A549 (cell line): ENCODE data around the gene PMIS2. TPM values are rescaled to one million over a fixed set of nuclear protein-coding genes. Genes with fewer than 3 reads are reported as not detected.
"Not testable (repeated sequence)": the region's sequence is repeated elsewhere in the genome, so short reads cannot be mapped to it uniquely, and the experiment has no call there.

ENCODE experiments used
- ATAC-seq, 2 experiments: fragments of 200-7000 bp in 1 of 2; fragments of >200 bp in 1 of 2; cut with Nextera tagmentation in 1 of 2; cut with Tn5 transposase in 1 of 2; 3 replicates each; pipeline versions ENCODE4 v1.8.0 to v1.9.1; 2018 to 2020; ENCODE audit warnings: mild to moderate bottlenecking in 1 of 2, moderate library complexity in 1 of 2
- CTCF ChIA-PET: fragments of 300-600 bp; sonication (Branson Sonifier 250); formaldehyde crosslinking; extraction: SDS; loops from one replicate; lab custom pipeline; 2021; ENCODE audit warnings: antibody characterized with exemption, inconsistent platforms; lab: Yijun Ruan, JAX
- POLR2A ChIA-PET: fragments of 350-600 bp; formaldehyde crosslinking; extraction: SDS; loops from one replicate; lab custom pipeline; 2021; ENCODE audit warnings: antibody characterized with exemption, inconsistent platforms; lab: Yijun Ruan, JAX
- DNase-seq, 2 experiments: peaks; one replicate each; pipeline versions ENCODE4 v3.0.0 to v3.0.0-alpha.2; 2011 to 2016; ENCODE audit warnings: low read depth in 1 of 2, low spot score in 1 of 2
- FAIRE-seq: peaks from 2 replicates; lab custom pipeline; 2011; peaks lifted over from hg19 to GRCh38; lab: Jason Lieb, UNC
- H3K27ac ChIP-seq, 2 experiments: fragments of >200 bp; sonication (Bioruptor Twin); formaldehyde crosslinking; 3 replicates each; pipeline ENCODE4 v1.5.1; 2016 to 2017
- H3K4me1 ChIP-seq: fragments of >200 bp; sonication (Bioruptor Twin); formaldehyde crosslinking; 3 replicates; pipeline ENCODE4 v1.6.1; 2016
- H3K4me2 ChIP-seq: fragments of >200 bp; sonication (Bioruptor Twin); formaldehyde crosslinking; 3 replicates; pipeline ENCODE4 v1.6.1; 2016
- H3K4me3 ChIP-seq: fragments of >200 bp; sonication (Bioruptor Twin); formaldehyde crosslinking; 3 replicates; pipeline ENCODE4 v1.5.1; 2016
- H3K9me3 ChIP-seq: fragments of >200 bp; sonication (Bioruptor Twin); formaldehyde crosslinking; 3 replicates; pipeline ENCODE4 v1.6.1; 2016
- CHD4 ChIP-seq: fragments of 200-600 bp; sonication (generic); IDR thresholded peaks from 2 replicates; pipeline ENCODE4 v1.6.1; 2016; ENCODE audit warnings: antibody characterized with exemption, mild to moderate bottlenecking, borderline replicate concordance
- ESRRA ChIP-seq: fragments of 150-350 bp; IDR thresholded peaks from 2 replicates; pipeline ENCODE4 v1.6.1; 2014; ENCODE audit warnings: mild to moderate bottlenecking, low read length, borderline replicate concordance
- HOXB13 ChIP-seq: fragments of 250-450 bp; sonication (Bioruptor Pico); IDR thresholded peaks from 2 replicates; pipeline ENCODE4 v1.5.0; 2020; ENCODE audit warnings: low read depth, mild to moderate bottlenecking, moderate library complexity
- JUNB ChIP-seq: fragments of >200 bp; sonication (Bioruptor Twin); formaldehyde crosslinking; IDR thresholded peaks from 2 replicates; pipeline ENCODE4 v1.6.1; 2016
- KDM5A ChIP-seq: fragments of 200-600 bp; sonication (generic); IDR thresholded peaks from 2 replicates; pipeline ENCODE4 v1.6.1; 2016; ENCODE audit warnings: antibody characterized with exemption, mild to moderate bottlenecking
- NR3C1 ChIP-seq: fragments of >200 bp; sonication (Bioruptor Twin); formaldehyde crosslinking; IDR thresholded peaks from 3 replicates; pipeline ENCODE4 v1.6.1; 2017
- POLR2A ChIP-seq: IDR thresholded peaks from 2 replicates; pipeline ENCODE4 v1.6.1; 2012; ENCODE audit warnings: mild to moderate bottlenecking, low read length
- POLR2AphosphoS2 ChIP-seq: conservative IDR thresholded peaks from 2 replicates; pipeline ENCODE4 v1.6.1; 2012; ENCODE audit warnings: low read length, improper control_type of control experiment, inconsistent platforms
- RAD21 ChIP-seq, 2 experiments: fragments of >200 bp in 1 of 2; sonication (Bioruptor Twin) in 1 of 2; formaldehyde crosslinking in 1 of 2; IDR thresholded peaks in 1 of 2; conservative IDR thresholded peaks in 1 of 2; 2 replicates in 1 of 2; 3 replicates in 1 of 2; pipeline ENCODE4 v1.6.1; 2012 to 2018; ENCODE audit warnings: inconsistent platforms in 1 of 2
- RCOR1 ChIP-seq: fragments of 150-350 bp; IDR thresholded peaks from 2 replicates; pipeline ENCODE4 v1.6.1; 2014; ENCODE audit warnings: antibody characterized with exemption, low read length, low read depth
- RNF2 ChIP-seq: fragments of 200-600 bp; sonication (generic); IDR thresholded peaks from 2 replicates; pipeline ENCODE4 v1.6.1; 2016; ENCODE audit warnings: low read depth, mild to moderate bottlenecking, antibody characterized with exemption, moderate library complexity, borderline replicate concordance
- SMC3 ChIP-seq: fragments of >200 bp; sonication (Bioruptor Twin); formaldehyde crosslinking; IDR thresholded peaks from 3 replicates; pipeline ENCODE4 v1.6.1; 2018; ENCODE audit warnings: inconsistent platforms
- TFCP2L1 ChIP-seq: fragments of 250-450 bp; sonication (Bioruptor Pico); IDR thresholded peaks from 2 replicates; pipeline ENCODE4 v1.5.0; 2021; ENCODE audit warnings: mild to moderate bottlenecking
- ZFP36 ChIP-seq: fragments of 450-650 bp; IDR thresholded peaks from 2 replicates; pipeline ENCODE4 v1.6.1; 2014; ENCODE audit warnings: borderline replicate concordance; ENCODE audit not compliant: partially characterized antibody
- ZSCAN20 ChIP-seq: fragments of 250-450 bp; sonication (Bioruptor Pico); IDR thresholded peaks from 2 replicates; pipeline ENCODE4 v1.8.0; 2022; ENCODE audit warnings: mild to moderate bottlenecking, moderate library complexity
- WGBS: methylation state at CpG from one replicate; pipeline ENCODE4 v1.1.6; 2017; ENCODE audit errors: missing lambda C conversion rate; 5-methylcytosine and 5-hydroxymethylcytosine counted together
- polyA plus RNA-seq, 4 experiments: library from polyadenylated mRNA; depleted of rRNA in 3 of 4; stranded (reverse); fragments of >200 nt; fragmentation: RNase III in 1 of 4; extraction: RNeasy Plus Mini Kit Qiagen cat#74134 plus additional on column Dnase treatment in 1 of 4; gene quantifications; 2 replicates in 3 of 4; 3 replicates in 1 of 4; pipeline ENCODE4 v1.2.3, GENCODE V29; 2011 to 2017
- TF ChIP-seq, protein P1 (sequence below): fragments of >200 bp; sonication (Bioruptor Twin); formaldehyde crosslinking; IDR thresholded peaks from 3 replicates; pipeline ENCODE4 v1.6.1; 2016
- TF ChIP-seq, protein P2 (sequence below): IDR thresholded peaks from 2 replicates; pipeline ENCODE4 v1.6.1; 2012
- TF ChIP-seq, protein P3 (sequence below): IDR thresholded peaks from 2 replicates; pipeline ENCODE4 v1.6.1; 2012; ENCODE audit warnings: low read depth, borderline replicate concordance
- TF ChIP-seq, protein P4 (sequence below): fragments of >200 bp; sonication (Bioruptor Twin); formaldehyde crosslinking; IDR thresholded peaks from 3 replicates; pipeline ENCODE4 v1.5.1; 2016

The PMIS2 gene
- polyA plus RNA-seq, 2 of the 4 experiments (the other 2 are of a cell fraction): not detected

DNA sequence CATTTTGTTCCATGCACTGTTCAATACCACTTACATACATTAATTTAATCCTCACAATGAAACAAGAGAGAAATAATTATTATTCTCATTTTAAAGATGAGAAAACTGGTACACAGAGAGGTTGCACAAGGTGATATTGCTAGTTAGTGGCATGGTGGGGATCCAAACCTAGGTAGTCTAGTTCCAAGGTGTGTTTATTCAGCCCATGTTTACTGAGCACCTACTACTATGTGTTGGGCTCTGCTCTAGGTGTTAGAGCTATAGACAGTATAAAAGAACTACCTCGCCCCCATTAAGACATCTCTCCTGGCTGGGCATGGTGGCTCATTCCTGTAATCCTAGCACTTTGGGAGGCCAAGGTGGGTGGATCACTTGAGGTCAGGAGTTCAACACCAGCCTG, 3.2 kb upstream of the PMIS2 start:
- FAIRE-seq (peak; percentile 28), DNase-seq (no peak), ATAC-seq (no peak)
- no peak overlapping the region for H3K4me2 ChIP-seq
- WGBS: 0% methylated on average over 1 of the region's 1 CpG
- TF ChIP-seq RNF2 (no peak), RCOR1 (no peak), POLR2A (no peak), NR3C1 (no peak), KDM5A (no peak), POLR2AphosphoS2 (no peak)
- H3K27ac ChIP-seq: no peak overlapping the region
- no peaks in the 10 kb centered on the region for H3K4me1 ChIP-seq
- peaks cover 40% of the 10 kb centered on the region for H3K9me3 ChIP-seq
- H3K4me3 ChIP-seq: no peak overlapping the region
- POLR2A ChIA-PET: no interaction called here
- CTCF ChIA-PET: interaction anchor here (1.5 to 2.2 kb wide), 3 partner anchors 9 to 27 kb away, joined by 3 to 10 read pairs (median 8); no protein-coding TSS in a partner anchor

DNA sequence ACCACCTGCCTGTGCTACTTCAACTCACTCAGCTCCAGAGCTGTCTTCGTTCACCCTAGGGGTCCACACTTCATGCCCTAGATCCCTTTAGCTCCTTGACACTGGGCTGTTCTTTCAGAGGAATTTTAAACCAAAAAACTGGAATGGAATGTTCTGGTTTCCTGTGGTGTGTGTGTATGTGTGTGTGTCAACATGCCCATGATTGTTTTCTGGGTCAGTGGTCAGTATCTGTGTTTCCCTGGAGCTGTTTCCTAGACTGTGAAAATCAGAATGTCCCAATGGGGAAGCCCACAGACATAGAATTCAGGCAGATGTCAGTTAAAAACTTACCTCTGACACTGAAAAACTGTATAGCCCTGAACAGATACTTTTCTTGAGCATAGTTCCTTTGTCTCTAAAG, 1.3 kb downstream of the PMIS2 start:
- 4% methylated on average over 1 of the region's 1 CpG for WGBS
- H3K4me1 ChIP-seq: no peaks in the 10 kb centered on the region
- no peak for ATAC-seq
- ChIA-PET POLR2A (no interaction called here), CTCF (interaction anchor here (0.9 to 6.1 kb wide), 5 partner anchors 8 to 92 kb away, joined by 3 to 26 read pairs (median 11); no protein-coding TSS in a partner anchor)
- TF ChIP-seq, protein P1, sequence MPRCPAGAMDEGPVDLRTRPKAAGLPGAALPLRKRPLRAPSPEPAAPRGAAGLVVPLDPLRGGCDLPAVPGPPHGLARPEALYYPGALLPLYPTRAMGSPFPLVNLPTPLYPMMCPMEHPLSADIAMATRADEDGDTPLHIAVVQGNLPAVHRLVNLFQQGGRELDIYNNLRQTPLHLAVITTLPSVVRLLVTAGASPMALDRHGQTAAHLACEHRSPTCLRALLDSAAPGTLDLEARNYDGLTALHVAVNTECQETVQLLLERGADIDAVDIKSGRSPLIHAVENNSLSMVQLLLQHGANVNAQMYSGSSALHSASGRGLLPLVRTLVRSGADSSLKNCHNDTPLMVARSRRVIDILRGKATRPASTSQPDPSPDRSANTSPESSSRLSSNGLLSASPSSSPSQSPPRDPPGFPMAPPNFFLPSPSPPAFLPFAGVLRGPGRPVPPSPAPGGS: no peak
- no peak for TF ChIP-seq JUNB
- no peak for TF ChIP-seq CHD4
- TF ChIP-seq, protein P2, sequence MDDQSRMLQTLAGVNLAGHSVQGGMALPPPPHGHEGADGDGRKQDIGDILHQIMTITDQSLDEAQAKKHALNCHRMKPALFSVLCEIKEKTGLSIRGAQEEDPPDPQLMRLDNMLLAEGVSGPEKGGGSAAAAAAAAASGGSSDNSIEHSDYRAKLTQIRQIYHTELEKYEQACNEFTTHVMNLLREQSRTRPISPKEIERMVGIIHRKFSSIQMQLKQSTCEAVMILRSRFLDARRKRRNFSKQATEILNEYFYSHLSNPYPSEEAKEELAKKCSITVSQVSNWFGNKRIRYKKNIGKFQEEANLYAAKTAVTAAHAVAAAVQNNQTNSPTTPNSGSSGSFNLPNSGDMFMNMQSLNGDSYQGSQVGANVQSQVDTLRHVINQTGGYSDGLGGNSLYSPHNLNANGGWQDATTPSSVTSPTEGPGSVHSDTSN: no peak
- TF ChIP-seq, protein P3, sequence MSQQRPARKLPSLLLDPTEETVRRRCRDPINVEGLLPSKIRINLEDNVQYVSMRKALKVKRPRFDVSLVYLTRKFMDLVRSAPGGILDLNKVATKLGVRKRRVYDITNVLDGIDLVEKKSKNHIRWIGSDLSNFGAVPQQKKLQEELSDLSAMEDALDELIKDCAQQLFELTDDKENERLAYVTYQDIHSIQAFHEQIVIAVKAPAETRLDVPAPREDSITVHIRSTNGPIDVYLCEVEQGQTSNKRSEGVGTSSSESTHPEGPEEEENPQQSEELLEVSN: no peak
- TF ChIP-seq HOXB13 (CRISPR knock-in tag): no peak
- no peak for TF ChIP-seq POLR2A
- TF ChIP-seq ESRRA: no peak
- no peak for TF ChIP-seq ZSCAN20 (CRISPR knock-in tag)
- no peak for TF ChIP-seq ZFP36
- TF ChIP-seq TFCP2L1 (CRISPR knock-in tag): no peak
- no peak for TF ChIP-seq RNF2
- DNase-seq: no peak
- no peak overlapping the region for H3K27ac ChIP-seq
- H3K4me2 ChIP-seq: no peak overlapping the region
- H3K4me3 ChIP-seq: no peak overlapping the region
- peak; percentile 84 for FAIRE-seq
- H3K9me3 ChIP-seq: peaks cover 13% of the 10 kb centered on the region; the same call in 1 of the 3 replicates

DNA sequence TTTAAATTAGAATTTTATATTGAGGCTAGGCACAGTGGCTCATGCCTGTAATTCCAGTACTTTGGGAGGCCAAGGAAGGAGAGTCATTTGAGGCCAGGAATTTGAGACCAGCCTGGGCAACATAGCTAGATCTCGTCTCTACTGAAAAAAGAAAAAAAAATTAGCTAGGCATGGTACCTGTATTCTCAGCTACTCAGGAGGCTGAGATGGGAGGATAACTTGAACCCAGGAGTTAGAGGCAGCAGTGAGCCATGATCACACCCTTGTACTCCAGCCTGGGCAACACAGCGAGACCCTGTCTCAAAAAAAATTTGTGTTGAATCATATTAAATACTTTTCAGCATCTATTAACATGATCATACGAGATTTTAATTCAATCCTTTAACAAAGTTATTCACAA, 4.9 kb downstream of the PMIS2 start:
- DNase-seq: no peak
- H3K4me3 ChIP-seq: no peak overlapping the region
- H3K9me3 ChIP-seq: 0 out of 3 replicates have a peak, but pooled peaks cover 2% of the 10 kb centered on the region
- TF ChIP-seq NR3C1 (no peak), ESRRA (no peak)
- TF ChIP-seq, all 56 proteins: peak for 0
- no peak overlapping the region for H3K4me2 ChIP-seq
- POLR2A ChIA-PET: interaction anchor here (0.6 kb wide), 1 partner anchor 253 kb away, joined by 7 read pairs; no protein-coding TSS in a partner anchor
- 39% methylated on average over 3 of the region's 3 CpGs for WGBS
- H3K4me1 ChIP-seq: no peaks in the 10 kb centered on the region
- FAIRE-seq (peak; percentile 49), ATAC-seq (no peak)
- CTCF ChIA-PET: interaction anchor here (0.7 to 2.1 kb wide), 6 partner anchors 8 to 80 kb away, joined by 3 to 14 read pairs (median 4); no protein-coding TSS in a partner anchor
- no peak overlapping the region for H3K27ac ChIP-seq

DNA sequence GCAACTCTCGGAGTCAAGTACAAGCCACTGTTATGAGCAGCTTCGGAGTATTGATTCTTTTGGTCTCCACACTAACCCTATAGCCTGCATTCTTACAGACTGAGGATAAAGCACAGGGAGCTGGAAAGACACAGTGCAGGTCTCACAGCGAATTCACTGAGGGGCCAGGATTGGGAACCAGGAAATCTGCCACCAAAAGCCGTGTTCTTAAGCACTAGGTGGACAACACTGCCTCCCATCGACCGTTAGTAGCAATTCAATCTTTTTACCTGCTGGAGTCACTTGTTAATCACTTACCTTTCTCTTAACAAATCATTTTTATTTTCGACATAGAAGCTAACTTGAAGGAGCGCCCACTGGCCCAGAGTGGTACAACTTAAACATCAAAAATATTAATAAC, 6.3 kb downstream of the PMIS2 start:
- no peak overlapping the region for H3K4me3 ChIP-seq
- peak; percentile 62 to 82 for DNase-seq
- ChIA-PET CTCF (interaction anchor here (0.6 to 2.1 kb wide), 16 partner anchors 10 to 591 kb away, joined by 3 to 14 read pairs (median 4); partner anchors contain the start of gene HAUS5), POLR2A (no interaction called here)
- H3K4me1 ChIP-seq: no peaks in the 10 kb centered on the region
- no peak overlapping the region for H3K27ac ChIP-seq
- H3K4me2 ChIP-seq: no peak overlapping the region
- 37% methylated on average over 8 of the region's 8 CpGs for WGBS
- FAIRE-seq: peak; percentile 98
- no peak; a peak in 1 of 6 replicates for ATAC-seq
- TF ChIP-seq RAD21 (conservative IDR thresholded peaks at IDR 0.05 in 1 of 2, IDR thresholded peaks at IDR 0.05 in 1 of 2) (peak; percentile 51 to 61), SMC3 (0 out of 3 replicates have a peak, but pooled peaks have one; percentile 21), POLR2A (no peak)
- TF ChIP-seq, protein P4, sequence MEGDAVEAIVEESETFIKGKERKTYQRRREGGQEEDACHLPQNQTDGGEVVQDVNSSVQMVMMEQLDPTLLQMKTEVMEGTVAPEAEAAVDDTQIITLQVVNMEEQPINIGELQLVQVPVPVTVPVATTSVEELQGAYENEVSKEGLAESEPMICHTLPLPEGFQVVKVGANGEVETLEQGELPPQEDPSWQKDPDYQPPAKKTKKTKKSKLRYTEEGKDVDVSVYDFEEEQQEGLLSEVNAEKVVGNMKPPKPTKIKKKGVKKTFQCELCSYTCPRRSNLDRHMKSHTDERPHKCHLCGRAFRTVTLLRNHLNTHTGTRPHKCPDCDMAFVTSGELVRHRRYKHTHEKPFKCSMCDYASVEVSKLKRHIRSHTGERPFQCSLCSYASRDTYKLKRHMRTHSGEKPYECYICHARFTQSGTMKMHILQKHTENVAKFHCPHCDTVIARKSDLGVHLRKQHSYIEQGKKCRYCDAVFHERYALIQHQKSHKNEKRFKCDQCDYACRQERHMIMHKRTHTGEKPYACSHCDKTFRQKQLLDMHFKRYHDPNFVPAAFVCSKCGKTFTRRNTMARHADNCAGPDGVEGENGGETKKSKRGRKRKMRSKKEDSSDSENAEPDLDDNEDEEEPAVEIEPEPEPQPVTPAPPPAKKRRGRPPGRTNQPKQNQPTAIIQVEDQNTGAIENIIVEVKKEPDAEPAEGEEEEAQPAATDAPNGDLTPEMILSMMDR: peak; percentile 50
- TF ChIP-seq, all 56 proteins: peak for 3
- no peaks in the 10 kb centered on the region for H3K9me3 ChIP-seq

DNA sequence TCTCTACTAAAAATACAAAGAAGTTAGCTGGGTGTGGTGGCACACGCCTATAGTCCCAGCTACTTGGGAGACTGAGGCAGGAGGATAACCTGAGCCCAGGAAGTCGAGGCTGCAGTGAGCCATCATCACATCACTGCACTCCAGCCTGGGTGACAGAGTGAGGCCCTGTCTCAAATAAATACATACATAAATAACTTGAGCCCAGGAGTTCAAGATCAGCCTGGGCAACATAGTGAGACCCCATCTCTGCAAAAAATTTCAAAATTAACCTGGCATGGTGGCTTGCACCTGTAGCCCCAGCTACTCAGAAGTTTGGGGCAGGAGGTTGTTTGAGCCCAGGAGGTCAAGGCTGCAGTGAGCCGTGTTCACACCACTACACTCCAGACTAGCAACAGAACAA, 9.1 kb downstream of the PMIS2 start:
- FAIRE-seq, H3K4me3 ChIP-seq, H3K27ac ChIP-seq, DNase-seq, H3K4me2 ChIP-seq, H3K4me1 ChIP-seq, POLR2A ChIA-PET, ATAC-seq, H3K9me3 ChIP-seq: not testable (repeated sequence)
- CTCF ChIA-PET: interaction anchor here (0.6 to 0.8 kb wide), 2 partner anchors 11 to 231 kb away, joined by 3 read pairs; no protein-coding TSS in a partner anchor
- 49% methylated on average over 3 of the region's 3 CpGs for WGBS
